HL-60 (cell line): ENCODE results near the gene EFNA5.

Experiments
- DNase-seq, 2 experiments: peaks; one replicate each; pipeline ENCODE4 v3.0.0-alpha.2; 2010 to 2020; ENCODE audit warnings: low read depth in 1 of 2, low spot score in 1 of 2
- H3K27ac ChIP-seq: fragments of 250-450 bp; sonication (Bioruptor Pico); replicated peaks from 2 replicates; pipeline ENCODE4 v1.5.1; 2020; ENCODE audit warnings: mild to moderate bottlenecking, moderate library complexity
- H3K27me3 ChIP-seq: fragments of 250-450 bp; sonication (Bioruptor Pico); 2 replicates; pipeline ENCODE4 v1.5.1; 2021; ENCODE audit warnings: mild to moderate bottlenecking, moderate library complexity; ENCODE audit not compliant: insufficient read depth, poor library complexity, severe bottlenecking
- H3K4me3 ChIP-seq: replicated peaks from 2 replicates; pipeline ENCODE4 v1.5.1; 2011; ENCODE audit warnings: mild to moderate bottlenecking, control low read depth, low read length; ENCODE audit not compliant: insufficient read depth
- CTCF ChIP-seq: IDR thresholded peaks from one replicate; pipeline ENCODE4 v1.5.1; 2011; ENCODE audit warnings: low read length, control low read depth, inconsistent platforms; ENCODE audit not compliant: insufficient read depth
- GABPA ChIP-seq: IDR thresholded peaks from 2 replicates; pipeline ENCODE4 v1.6.1; 2012; ENCODE audit warnings: low read depth
- POLR2AphosphoS5 ChIP-seq: IDR thresholded peaks from 2 replicates; pipeline ENCODE4 v1.6.1; 2012; ENCODE audit warnings: low read depth
- SPI1 ChIP-seq: IDR thresholded peaks from 2 replicates; pipeline ENCODE4 v1.6.1; 2012; ENCODE audit warnings: low read depth, mild to moderate bottlenecking, borderline replicate concordance
- TF ChIP-seq, protein P1 (sequence below): IDR thresholded peaks from 2 replicates; pipeline ENCODE4 v1.6.1; 2012; ENCODE audit warnings: low read depth; ENCODE audit not compliant: insufficient replicate concordance

EFNA5 gene

DNA sequence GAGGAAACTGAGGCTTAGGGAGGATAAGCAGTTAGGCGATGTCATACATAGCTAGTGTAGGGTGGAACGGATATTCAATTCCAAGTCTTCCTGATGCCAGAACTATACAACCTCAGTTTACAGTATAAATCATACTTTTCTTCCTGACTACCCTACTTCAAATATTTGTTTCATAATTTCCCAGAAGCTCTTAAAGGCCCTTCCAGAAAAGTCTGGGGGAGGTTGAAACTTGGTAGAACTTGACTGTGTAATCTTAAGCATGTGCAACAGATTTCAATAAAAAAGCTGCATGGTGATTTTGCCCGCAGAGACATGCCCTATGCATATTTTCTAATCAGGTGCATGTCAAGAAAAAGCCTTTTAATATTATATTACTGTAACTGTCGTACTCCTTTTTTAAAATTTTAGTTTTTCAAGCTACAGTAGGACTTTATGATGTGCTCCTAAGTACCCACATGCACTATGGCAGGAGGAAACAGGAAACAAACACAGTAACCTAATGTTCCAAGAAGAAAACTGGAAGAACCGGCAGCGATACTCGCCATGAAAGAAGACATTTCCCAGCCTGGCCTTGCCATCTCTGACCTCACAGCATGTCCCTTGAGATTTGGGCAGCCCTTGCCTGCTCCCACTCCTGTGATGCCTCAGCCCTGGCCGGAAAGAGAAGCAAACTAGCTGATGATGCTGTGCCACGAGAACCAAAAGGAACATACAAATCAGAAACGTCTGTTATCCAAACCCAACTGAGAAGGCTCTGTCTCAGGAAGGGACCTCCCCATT lies 266.0 kb downstream of the EFNA5 start:
- H3K4me3 ChIP-seq = no peak overlapping the region
- no peak overlapping the region for H3K27ac ChIP-seq
- no peaks in the 10 kb centered on the region for H3K27me3 ChIP-seq
- TF ChIP-seq SPI1 (no peak), GABPA (no peak), POLR2AphosphoS5 (no peak), CTCF (no peak)
- TF ChIP-seq, protein P1, sequence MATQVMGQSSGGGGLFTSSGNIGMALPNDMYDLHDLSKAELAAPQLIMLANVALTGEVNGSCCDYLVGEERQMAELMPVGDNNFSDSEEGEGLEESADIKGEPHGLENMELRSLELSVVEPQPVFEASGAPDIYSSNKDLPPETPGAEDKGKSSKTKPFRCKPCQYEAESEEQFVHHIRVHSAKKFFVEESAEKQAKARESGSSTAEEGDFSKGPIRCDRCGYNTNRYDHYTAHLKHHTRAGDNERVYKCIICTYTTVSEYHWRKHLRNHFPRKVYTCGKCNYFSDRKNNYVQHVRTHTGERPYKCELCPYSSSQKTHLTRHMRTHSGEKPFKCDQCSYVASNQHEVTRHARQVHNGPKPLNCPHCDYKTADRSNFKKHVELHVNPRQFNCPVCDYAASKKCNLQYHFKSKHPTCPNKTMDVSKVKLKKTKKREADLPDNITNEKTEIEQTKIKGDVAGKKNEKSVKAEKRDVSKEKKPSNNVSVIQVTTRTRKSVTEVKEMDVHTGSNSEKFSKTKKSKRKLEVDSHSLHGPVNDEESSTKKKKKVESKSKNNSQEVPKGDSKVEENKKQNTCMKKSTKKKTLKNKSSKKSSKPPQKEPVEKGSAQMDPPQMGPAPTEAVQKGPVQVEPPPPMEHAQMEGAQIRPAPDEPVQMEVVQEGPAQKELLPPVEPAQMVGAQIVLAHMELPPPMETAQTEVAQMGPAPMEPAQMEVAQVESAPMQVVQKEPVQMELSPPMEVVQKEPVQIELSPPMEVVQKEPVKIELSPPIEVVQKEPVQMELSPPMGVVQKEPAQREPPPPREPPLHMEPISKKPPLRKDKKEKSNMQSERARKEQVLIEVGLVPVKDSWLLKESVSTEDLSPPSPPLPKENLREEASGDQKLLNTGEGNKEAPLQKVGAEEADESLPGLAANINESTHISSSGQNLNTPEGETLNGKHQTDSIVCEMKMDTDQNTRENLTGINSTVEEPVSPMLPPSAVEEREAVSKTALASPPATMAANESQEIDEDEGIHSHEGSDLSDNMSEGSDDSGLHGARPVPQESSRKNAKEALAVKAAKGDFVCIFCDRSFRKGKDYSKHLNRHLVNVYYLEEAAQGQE = no peak
- no peak for DNase-seq

DNA sequence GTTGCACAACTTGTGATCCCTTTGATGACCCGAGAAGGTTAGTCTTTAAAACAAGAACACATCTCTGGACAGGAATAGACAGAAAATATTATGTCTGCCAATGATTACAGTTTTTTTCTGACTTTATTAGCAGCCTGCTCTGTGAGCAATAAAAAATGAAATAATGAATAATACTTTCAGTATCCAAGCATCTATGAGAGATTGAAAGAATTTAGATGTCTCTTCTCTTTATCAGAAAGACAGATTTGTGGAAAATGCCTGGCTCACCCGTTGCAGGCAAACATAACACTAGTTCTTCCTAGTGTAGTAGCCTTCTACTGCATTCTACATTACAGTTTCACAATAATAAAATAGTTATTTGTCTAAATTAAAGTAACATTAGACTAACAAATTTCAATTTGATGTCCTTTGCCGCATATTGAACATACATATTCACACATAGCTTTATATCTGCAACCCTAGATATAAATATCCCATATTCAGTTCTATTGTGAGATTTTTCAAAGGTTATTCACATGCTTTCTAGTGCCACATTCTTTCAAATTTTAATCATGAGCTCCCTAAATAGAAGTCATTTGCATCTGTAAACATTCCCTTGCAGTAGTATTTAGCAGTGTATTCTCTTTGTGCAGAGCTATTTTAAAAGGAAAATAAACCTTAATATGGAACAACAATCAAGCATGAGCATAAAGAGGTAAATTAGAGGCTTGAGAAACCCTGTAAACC lies 267.3 kb downstream of the EFNA5 start:
- no peak for DNase-seq
- Histone ChIP-seq H3K27me3 (no peaks in the 10 kb centered on the region), H3K4me3 (no peak overlapping the region), H3K27ac (no peak overlapping the region)
- TF ChIP-seq CTCF = no peak

DNA sequence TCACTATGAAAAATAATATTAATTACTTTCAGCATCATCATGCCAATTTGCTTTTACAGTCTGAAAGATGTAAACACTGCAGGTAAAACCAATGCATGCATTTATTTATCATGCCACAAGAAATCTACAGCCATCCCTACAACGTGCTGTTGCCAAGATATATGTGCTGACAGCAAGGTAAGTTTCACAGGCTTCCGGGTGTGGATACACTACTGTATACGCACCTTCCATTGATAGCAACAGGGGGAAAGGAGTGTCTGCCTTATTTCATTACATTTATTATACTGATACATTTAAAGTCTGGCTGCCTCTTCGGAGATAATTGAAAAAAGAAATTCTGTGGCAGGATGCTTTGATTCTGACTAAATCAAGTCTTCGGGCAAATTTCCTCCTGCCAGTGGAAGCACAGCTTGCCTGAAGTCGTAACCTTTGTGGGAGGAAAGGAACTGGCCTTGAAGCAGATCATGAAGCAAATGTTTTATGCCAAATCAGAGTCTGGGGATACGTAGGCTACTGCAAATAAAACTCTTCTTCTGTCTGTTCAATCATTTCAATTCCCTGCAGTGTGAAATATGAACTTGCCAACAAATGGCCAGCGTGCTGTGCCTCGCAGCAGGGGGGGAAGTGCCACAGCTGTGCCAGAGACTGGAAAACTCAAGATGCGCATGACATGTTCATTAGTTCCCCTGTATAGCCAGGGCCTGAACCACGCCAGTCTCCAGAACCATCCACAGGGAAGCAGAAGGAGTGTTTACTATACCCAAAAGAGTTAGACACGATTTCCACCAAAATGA lies 268.1 kb downstream of the EFNA5 start:
- TF ChIP-seq SPI1 (no peak), CTCF (no peak), POLR2AphosphoS5 (no peak), GABPA (no peak)
- TF ChIP-seq, protein P1 = no peak
- DNase-seq = no peak
- Histone ChIP-seq H3K27ac (no peak overlapping the region), H3K27me3 (no peaks in the 10 kb centered on the region), H3K4me3 (no peak overlapping the region)
